ENCODE results near the gene MICALL1. TPM values are rescaled to one million over a fixed set of nuclear protein-coding genes. Genes with fewer than 3 reads are reported as not detected.

MICALL1 gene
- total RNA-seq, 1 donor from 2014 or later: 115 TPM

DNA sequence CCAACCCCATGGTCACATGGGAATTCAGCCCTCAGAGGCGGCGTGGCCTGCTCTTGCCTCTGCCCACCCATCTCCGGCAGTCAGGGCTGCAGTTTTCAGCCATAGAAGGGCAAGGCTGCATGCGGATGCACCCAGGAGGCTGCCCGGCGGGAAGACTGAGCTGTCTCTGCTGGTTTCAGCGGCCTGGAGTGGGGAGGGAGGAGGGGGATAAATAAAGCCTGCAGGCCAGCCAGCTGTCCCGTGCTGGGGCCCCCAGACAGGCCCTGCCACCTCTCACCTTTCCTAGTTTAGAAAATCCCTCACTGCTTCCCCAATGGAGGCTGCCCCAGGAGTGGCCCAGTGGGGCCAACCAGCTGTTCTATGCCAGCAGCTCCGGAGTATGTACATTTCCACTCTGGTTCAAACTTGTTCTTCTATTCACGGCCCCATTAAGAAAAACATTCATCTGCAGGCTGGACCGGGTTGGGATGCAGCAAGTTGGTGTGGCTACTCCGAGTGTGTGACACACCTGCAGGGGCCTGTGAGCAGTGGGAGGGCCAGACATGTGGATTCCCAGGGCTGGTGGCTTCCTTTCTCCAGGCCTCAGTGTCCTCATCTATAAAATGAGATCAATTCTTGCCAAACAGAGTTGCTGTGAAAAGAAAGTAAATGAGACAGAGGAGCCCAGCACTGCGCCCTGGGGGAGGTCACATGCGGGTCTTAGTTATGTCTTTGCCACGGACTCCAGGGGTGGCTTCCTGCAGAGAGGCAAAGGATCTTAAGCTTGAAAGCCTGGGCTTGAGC lies 5.0 kb downstream of the MICALL1 start:
- Histone ChIP-seq H3K27me3 (ENCODE audit: control insufficient read depth, insufficient read depth, low read length) (no peaks in the 10 kb centered on the region), H3K36me3 (ENCODE audit: control insufficient read depth, insufficient read depth, low read length) (no peaks in the 10 kb centered on the region), H3K4me3 (ENCODE audit: low read depth, low read length) (no peak overlapping the region)
- TF ChIP-seq, protein P1, sequence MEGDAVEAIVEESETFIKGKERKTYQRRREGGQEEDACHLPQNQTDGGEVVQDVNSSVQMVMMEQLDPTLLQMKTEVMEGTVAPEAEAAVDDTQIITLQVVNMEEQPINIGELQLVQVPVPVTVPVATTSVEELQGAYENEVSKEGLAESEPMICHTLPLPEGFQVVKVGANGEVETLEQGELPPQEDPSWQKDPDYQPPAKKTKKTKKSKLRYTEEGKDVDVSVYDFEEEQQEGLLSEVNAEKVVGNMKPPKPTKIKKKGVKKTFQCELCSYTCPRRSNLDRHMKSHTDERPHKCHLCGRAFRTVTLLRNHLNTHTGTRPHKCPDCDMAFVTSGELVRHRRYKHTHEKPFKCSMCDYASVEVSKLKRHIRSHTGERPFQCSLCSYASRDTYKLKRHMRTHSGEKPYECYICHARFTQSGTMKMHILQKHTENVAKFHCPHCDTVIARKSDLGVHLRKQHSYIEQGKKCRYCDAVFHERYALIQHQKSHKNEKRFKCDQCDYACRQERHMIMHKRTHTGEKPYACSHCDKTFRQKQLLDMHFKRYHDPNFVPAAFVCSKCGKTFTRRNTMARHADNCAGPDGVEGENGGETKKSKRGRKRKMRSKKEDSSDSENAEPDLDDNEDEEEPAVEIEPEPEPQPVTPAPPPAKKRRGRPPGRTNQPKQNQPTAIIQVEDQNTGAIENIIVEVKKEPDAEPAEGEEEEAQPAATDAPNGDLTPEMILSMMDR (IDR thresholded peaks at IDR 0.05; ENCODE audit: insufficient read depth, low read length, poor library complexity, severe bottlenecking): no peak
- no peak for DNase-seq (ENCODE audit: low read depth)

DNA sequence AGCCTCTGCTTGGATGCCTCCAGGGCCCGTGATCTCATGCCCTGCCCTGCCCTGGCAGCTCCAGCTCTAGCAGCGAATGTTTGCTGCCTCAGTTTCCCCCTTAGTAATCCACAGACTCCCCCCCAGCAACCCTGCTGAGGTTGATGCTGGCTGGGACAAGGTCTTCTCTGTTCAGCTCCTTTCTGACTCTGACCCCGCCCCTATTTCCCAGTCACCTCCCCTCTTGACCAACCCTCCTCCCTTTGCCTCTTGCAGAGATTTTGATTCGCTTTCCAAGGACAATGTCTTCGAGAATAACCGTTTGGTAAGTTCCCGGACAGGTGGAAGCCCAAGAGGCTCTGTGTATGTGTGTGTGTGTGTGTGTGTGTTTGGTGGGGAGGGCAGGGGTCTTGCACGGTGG lies 5.6 kb downstream of the MICALL1 start:
- TF ChIP-seq, protein P1 (IDR thresholded peaks at IDR 0.05; ENCODE audit: insufficient read depth, low read length, poor library complexity, severe bottlenecking): no peak
- H3K36me3 ChIP-seq (ENCODE audit: control insufficient read depth, insufficient read depth, low read length): peaks cover 3% of the 10 kb centered on the region
- no peak overlapping the region for H3K4me3 ChIP-seq (ENCODE audit: low read depth, low read length)

DNA sequence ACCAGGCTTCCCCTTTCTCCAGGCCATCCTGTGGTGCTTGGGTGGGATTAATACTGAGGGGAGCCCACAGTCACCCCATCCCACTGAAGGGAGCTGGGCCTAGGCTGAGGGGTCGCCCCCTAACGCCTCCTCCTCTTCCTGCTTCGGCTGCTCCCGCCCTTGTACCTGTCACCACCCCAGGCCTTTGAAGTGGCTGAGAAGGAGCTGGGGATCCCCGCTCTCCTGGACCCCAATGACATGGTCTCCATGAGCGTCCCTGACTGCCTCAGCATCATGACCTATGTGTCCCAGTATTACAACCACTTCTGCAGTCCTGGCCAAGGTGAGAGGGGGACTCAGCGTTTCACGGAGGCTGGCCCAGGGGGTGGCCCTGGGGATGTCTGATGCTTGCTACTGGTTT lies 6.1 kb downstream of the MICALL1 start:
- peaks cover 3% of the 10 kb centered on the region for H3K36me3 ChIP-seq (ENCODE audit: control insufficient read depth, insufficient read depth, low read length)
- TF ChIP-seq, protein P1 (IDR thresholded peaks at IDR 0.05; ENCODE audit: insufficient read depth, low read length, poor library complexity, severe bottlenecking): no peak
- no peak for DNase-seq (ENCODE audit: low read depth)
- no peaks in the 10 kb centered on the region for H3K27me3 ChIP-seq (ENCODE audit: control insufficient read depth, insufficient read depth, low read length)
- no peak overlapping the region for H3K4me3 ChIP-seq (ENCODE audit: low read depth, low read length)

More for the DNA sequence above, 5.6 kb downstream of the MICALL1 start:
- no peaks in the 10 kb centered on the region for H3K27me3 ChIP-seq (ENCODE audit: control insufficient read depth, insufficient read depth, low read length)
- DNase-seq (ENCODE audit: low read depth): no peak

- DNase-seq (ENCODE audit: low read depth): no peak
Measured at GRCh38 chr22:37913233-37913721, 7.2 kb downstream of the MICALL1 start.

DNA sequence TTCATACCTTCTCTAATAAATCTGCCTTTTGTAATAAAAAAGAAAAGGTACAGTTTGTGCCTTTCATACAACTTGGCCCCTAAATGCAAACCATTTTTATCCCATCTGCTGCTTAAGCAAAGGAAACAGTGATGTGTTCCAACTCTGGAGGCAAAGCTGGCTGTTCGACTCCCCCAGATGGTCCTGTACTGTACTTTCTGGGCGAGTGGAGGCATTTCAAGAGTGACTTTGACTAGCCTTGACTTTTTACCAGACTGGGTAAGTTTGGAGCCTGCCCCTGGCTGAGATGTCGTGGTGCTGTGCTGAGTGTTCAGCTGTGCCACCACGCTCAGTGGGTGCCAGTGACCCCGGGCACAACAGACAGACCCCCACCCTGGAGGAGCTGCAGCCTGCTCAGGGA lies 10.2 kb downstream of the MICALL1 start:
- TF ChIP-seq, protein P1 (IDR thresholded peaks at IDR 0.05; ENCODE audit: insufficient read depth, low read length, poor library complexity, severe bottlenecking): no peak
- Histone ChIP-seq H3K4me3 (ENCODE audit: low read depth, low read length) (no peak overlapping the region), H3K27me3 (ENCODE audit: control insufficient read depth, insufficient read depth, low read length) (no peaks in the 10 kb centered on the region), H3K36me3 (ENCODE audit: control insufficient read depth, insufficient read depth, low read length) (peaks cover 3% of the 10 kb centered on the region)
- no peak for DNase-seq (ENCODE audit: low read depth)

More at GRCh38 chr22:37913233-37913721, 7.2 kb downstream of the MICALL1 start:
- Histone ChIP-seq H3K4me3 (ENCODE audit: low read depth, low read length) (no peak overlapping the region), H3K27me3 (ENCODE audit: control insufficient read depth, insufficient read depth, low read length) (no peaks in the 10 kb centered on the region), H3K36me3 (ENCODE audit: control insufficient read depth, insufficient read depth, low read length) (peaks cover 3% of the 10 kb centered on the region)
- TF ChIP-seq, protein P1 (IDR thresholded peaks at IDR 0.05; ENCODE audit: insufficient read depth, low read length, poor library complexity, severe bottlenecking): no peak
